Prostate gland (tissue), 2 donors: ENCODE results near the gene CEP20. TPM values are rescaled to one million over a fixed set of nuclear protein-coding genes. Genes with fewer than 3 reads are reported as not detected.
"Not testable (repeated sequence)": the region's sequence is repeated elsewhere in the genome, so short reads cannot be mapped to it uniquely, and the experiment has no call there.

Experiments used
- DNase-seq: peaks from one replicate; pipeline ENCODE4 v3.0.0-alpha.2; 2019; ENCODE audit warnings: low spot score
- H3K27ac ChIP-seq, 2 donors: fragments of 200-600 bp; sonication (generic); 2 replicates each; pipeline ENCODE4 v1.5.1; 2017 to 2019
- H3K27me3 ChIP-seq: fragments of 200-600 bp; sonication (generic); replicated peaks from 2 replicates; pipeline ENCODE4 v1.5.1; 2019; ENCODE audit not compliant: insufficient read depth
- H3K36me3 ChIP-seq, 2 donors: fragments of 200-600 bp; sonication (generic); 1 replicate in 1 of 2; 2 replicates in 1 of 2; pipeline versions ENCODE4 v1.5.1 to v1.8.1; 2017 to 2019
- H3K4me1 ChIP-seq: fragments of 200-600 bp; sonication (generic); replicated peaks from 2 replicates; pipeline ENCODE4 v1.5.1; 2019
- H3K4me3 ChIP-seq, 2 donors: fragments of 200-600 bp; sonication (generic); 2 replicates each; pipeline ENCODE4 v1.5.1; 2017 to 2019
- H3K9me3 ChIP-seq: fragments of 200-600 bp; sonication (generic); 2 replicates; pipeline ENCODE4 v1.5.1; 2017
- CTCF ChIP-seq, 4 experiments: fragments of 200-600 bp in 2 of 4; fragments of 450-650 bp in 2 of 4; sonication (generic) in 2 of 4; IDR thresholded peaks; 1 replicate in 3 of 4; 2 replicates in 1 of 4; pipeline ENCODE4 v1.5.1; 2016 to 2019; ENCODE audit warnings: antibody characterized with exemption in 4 of 4, mild to moderate bottlenecking in 2 of 4, moderate library complexity in 2 of 4
- POLR2A ChIP-seq: fragments of 450-650 bp; IDR thresholded peaks from one replicate; pipeline ENCODE4 v1.6.1; 2016; ENCODE audit warnings: antibody characterized with exemption, mild to moderate bottlenecking
- POLR2AphosphoS5 ChIP-seq: sonication (generic); formaldehyde crosslinking; IDR thresholded peaks from one replicate; pipeline ENCODE4 v1.6.1; 2017; ENCODE audit warnings: antibody characterized with exemption
- WGBS: methylation state at CpG from one replicate; pipeline ENCODE4 v1.1.5; 2018; 5-methylcytosine and 5-hydroxymethylcytosine counted together
- intact Hi-C: fragments of 100-400 bp; cut with DNase I; formaldehyde crosslinking; loops from one replicate; pipeline ENCODE4 v1.14.2; 2022
- total RNA-seq, 2 donors: library from RNA; depleted of rRNA; stranded (reverse); fragments of >200 nt; gene quantifications; one replicate each; pipeline ENCODE4 v1.1.0, GENCODE V29; 2016

CEP20 gene
- total RNA-seq, 2 donors from 2014 or later, result 30.7 to 33.4 TPM

- H3K27ac ChIP-seq, result no peak overlapping the region
- no peaks in the 10 kb centered on the region for H3K36me3 ChIP-seq
- no peak for TF ChIP-seq POLR2AphosphoS5
- TF ChIP-seq CTCF (IDR thresholded peaks at IDR 0.05), result no peak
- no peaks in the 10 kb centered on the region for H3K4me1 ChIP-seq
- no peaks in the 10 kb centered on the region for H3K27me3 ChIP-seq
- intact Hi-C loops, result no loop called here
- H3K4me3 ChIP-seq, result no peak overlapping the region
- no peaks in the 10 kb centered on the region for H3K9me3 ChIP-seq
- DNase-seq, result no peak
- WGBS, result 93% methylated on average over 18 of the region's 18 CpGs
Measured at GRCh38 chr16:15928261-15929104, 40.1 kb upstream of the CEP20 start.

- Histone ChIP-seq H3K4me3 (no peak overlapping the region), H3K4me1 (no peaks in the 10 kb centered on the region), H3K27ac (no peak overlapping the region), H3K36me3 (no peaks in the 10 kb centered on the region), H3K9me3 (no peaks in the 10 kb centered on the region), H3K27me3 (no peaks in the 10 kb centered on the region)
- DNase-seq, result no peak
- TF ChIP-seq CTCF (IDR thresholded peaks at IDR 0.05) (no peak), POLR2A (no peak), POLR2AphosphoS5 (no peak)
- intact Hi-C loops, result no loop called here
- WGBS, result 78% methylated on average over 9 of the region's 9 CpGs
Measured at GRCh38 chr16:15925631-15926030, 37.2 kb upstream of the CEP20 start.

- no peaks in the 10 kb centered on the region for H3K4me1 ChIP-seq
- DNase-seq, result no peak
- WGBS, result 94% methylated on average over 13 of the region's 13 CpGs
- no peak overlapping the region for H3K4me3 ChIP-seq
- H3K27me3 ChIP-seq, result no peaks in the 10 kb centered on the region
- intact Hi-C loops, result no loop called here
- no peaks in the 10 kb centered on the region for H3K36me3 ChIP-seq
- H3K9me3 ChIP-seq, result no peaks in the 10 kb centered on the region
- TF ChIP-seq CTCF (IDR thresholded peaks at IDR 0.05), result no peak
- TF ChIP-seq POLR2AphosphoS5, result no peak
- TF ChIP-seq POLR2A, result no peak
- H3K27ac ChIP-seq, result no peak overlapping the region
Measured at GRCh38 chr16:15924996-15925395, 36.6 kb upstream of the CEP20 start.

- no peaks in the 10 kb centered on the region for H3K9me3 ChIP-seq
- H3K4me1 ChIP-seq, result no peaks in the 10 kb centered on the region
- no peak for TF ChIP-seq CTCF (IDR thresholded peaks at IDR 0.05)
- no peak for TF ChIP-seq POLR2A
- no peak for TF ChIP-seq POLR2AphosphoS5
- no peaks in the 10 kb centered on the region for H3K27me3 ChIP-seq
- WGBS, result 93% methylated on average over 6 of the region's 6 CpGs
- no peak for DNase-seq
- no peaks in the 10 kb centered on the region for H3K36me3 ChIP-seq
- no peak overlapping the region for H3K4me3 ChIP-seq
- intact Hi-C loops, result no loop called here
- no peak overlapping the region for H3K27ac ChIP-seq
Measured at GRCh38 chr16:15919331-15919730, 30.9 kb upstream of the CEP20 start.

GRCh38 chr16:15918314-15918713 lies 29.9 kb upstream of the CEP20 start:
- 77% methylated on average over 3 of the region's 3 CpGs for WGBS
- H3K36me3 ChIP-seq, intact Hi-C loops, H3K4me1 ChIP-seq, H3K9me3 ChIP-seq, H3K27ac ChIP-seq, H3K27me3 ChIP-seq, H3K4me3 ChIP-seq, DNase-seq: not testable (repeated sequence)
